NCI-H524 (cell line): ENCODE results near the gene ACP5.
"Not testable (repeated sequence)": the region's sequence is repeated elsewhere in the genome, so short reads cannot be mapped to it uniquely, and the experiment has no call there.

Experiments used
- DNase-seq, 2 experiments: peaks; one replicate each; lab custom pipeline; 2025; lab: John Stamatoyannopoulos, UW

Gene ACP5

DNA sequence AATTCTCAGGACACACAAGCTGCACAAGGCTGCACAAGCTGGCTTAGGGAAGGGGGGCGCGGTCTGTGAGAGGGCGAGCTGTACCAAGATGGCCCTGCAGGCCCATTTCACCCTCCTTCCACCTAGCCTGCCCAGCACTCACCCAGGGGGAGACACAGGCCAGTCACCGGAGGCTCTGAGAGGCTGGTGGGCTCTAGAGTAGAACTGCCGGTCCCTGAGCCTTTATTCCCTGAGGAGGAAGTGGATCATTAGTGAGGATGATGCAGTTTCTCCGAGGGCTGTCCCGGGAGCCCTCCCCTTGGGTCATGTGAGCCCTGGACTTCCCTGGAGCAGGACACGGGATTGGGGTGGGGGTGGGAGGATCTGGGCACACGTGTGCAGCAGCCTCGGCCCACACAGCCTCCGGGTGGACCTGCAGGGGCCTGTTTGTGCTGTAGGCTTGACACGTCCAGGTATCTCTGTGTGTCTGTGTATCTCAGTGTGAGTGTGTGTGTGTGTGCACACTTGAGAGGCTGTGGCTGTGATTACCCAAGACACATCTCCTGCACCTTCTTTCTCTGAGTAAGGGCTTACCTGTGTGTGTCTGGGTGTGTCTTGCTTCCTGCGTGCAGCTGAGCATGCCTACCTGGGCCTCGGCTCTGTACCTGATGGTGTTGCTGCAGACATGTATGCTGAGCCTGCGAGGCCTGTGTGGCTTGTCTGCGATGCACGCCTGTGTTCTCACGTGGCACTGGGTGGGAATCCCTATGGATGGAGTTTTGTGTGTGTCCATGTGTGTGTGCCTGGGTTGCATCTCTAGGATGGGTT lies at the start of gene ACP5:
ACP5 (minus strand) TSS at position 195 of the 807 bp plus-strand sequence. CDS start 328 bp downstream, outside the sequence.
- no peak for DNase-seq

DNA sequence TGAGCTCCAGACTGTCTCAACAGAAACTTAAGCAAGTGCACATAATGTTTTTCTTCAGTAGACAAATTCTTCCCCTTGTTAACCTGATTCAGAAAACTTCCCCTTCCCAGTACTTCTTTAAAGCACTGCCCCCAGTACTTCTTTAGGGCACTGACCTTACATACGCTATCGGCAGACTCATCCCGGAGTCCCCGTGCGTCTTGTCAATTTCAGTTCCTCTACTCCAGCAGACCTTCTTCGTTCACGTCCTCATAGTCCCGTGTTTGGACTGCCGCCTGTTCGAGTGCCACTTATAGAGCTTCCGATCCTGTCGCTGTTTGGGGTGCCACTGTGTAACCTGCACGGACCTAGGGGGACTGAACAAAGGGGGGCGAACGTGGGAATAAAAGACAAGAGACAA lies 48.8 kb upstream of the ACP5 start:
- DNase-seq = no peak

DNA sequence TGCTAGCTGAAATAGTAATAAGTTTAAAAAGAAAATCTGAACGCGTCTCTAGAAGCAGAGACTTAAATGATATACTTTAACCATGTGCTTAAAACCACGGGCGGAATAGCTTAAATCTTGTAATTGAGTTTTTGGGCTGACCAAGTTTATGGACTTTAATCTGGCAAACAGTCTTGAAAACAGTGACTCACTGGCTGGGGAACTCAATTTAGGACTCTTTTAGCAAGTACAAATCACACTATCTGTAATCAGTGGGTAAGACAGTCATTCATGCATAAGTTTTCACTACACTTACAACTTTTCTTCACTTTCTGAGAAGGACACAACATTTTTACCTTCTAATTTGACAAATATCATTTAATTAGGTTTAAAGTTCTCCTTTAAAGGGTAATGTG lies 46.6 kb upstream of the ACP5 start:
- DNase-seq = no peak

DNA sequence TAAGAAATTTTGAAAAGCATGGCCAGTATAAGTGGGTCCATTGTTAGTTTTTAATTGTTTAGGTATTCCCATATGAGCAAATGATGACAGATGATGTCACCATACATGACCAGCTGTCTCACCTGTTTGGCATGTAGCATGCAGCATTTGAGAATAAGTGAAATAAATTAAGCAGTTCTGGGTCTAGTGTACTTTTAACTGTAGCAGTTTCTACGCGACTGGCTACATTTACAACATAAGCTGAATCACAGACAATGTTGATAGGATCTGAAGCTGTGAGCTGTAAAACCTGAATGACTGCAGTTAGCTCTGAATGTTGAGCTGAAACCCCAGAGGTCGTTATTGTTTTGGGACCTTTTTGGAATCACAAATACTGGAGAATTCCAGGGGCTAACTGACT lies 45.0 kb upstream of the ACP5 start:
- DNase-seq = not testable (repeated sequence)

DNA sequence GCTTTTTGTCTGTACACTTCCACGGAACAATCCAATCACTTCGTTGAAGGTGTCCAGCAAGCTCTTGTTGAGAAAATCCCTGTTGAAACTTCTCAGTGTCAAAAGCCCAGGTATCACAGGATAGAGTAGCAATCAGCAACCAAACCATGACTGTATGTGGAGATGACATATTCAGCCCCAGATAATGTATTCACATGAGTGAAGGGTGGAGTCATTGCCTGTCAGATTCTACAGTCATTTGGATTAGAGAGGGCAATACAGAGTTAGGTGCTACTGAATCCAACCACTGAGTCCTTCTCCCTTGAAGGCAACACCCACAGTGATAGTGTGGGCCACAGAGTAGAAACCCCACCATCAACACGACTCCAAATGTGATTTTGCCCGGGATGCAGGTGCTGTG lies 43.1 kb upstream of the ACP5 start:
- DNase-seq = no peak

DNA sequence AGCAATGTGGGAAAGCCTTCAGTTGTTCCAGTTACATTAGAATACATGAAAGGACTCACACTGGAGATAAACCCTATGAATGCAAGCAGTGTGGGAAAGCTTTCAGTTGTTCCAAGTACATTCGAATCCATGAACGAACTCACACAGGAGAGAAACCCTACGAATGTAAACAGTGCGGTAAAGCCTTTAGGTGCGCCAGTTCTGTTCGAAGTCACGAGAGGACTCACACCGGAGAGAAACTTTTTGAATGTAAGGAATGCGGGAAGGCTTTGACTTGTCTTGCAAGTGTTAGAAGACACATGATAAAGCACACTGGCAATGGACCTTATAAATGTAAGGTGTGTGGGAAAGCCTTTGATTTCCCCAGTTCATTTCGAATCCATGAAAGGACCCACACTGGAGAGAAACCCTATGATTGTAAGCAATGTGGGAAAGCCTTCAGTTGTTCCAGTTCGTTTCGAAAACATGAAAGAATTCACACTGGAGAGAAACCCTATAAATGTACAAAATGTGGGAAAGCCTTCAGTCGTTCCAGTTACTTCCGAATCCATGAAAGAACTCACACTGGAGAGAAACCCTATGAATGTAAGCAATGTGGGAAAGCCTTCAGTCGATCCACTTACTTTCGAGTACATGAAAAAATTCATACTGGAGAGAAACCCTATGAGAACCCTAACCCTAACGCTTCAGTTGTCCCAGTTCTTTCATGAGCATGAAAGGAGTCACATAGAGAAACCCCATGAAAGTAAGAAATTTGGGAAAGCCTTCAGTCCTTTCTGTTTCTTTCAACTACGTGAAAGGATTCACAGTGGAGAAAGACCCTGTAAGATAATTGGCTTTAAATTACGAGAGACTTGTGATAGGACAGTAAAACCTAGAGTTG lies 40.0 kb upstream of the ACP5 start:
- no peak for DNase-seq

DNA sequence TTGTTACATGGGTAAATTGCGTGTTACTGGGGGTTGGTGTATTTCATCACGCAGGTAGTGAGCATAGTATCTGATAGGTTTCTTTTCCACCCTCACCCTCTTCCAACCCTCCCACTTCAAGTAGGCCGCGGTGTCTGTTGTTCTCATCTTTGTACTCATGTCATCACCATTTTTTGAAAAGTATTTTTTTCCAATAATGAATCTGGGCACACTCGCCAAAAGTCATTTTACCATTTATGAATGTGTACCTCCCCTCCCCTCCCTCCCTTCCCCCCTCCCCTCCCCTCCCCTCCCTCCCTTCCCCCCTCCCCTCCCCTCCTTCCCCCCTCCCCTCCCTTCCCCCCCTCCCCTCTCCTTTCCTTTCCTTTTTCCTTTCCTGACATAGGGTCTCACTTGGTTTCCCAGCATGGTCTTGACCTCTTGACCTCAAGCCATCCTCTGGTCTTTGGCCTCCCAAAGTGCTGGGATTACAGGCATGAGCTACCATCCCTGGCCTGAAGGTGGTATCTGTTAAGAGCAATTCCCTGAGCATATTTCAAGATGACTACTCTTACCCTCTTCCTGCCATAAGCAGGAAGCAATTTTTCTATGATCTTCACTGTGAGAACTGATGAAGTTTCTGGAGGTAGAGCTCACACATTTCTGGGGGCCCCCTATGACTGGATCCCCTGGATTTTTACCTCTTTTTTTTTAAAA lies 35.5 kb upstream of the ACP5 start:
- no peak for DNase-seq

DNA sequence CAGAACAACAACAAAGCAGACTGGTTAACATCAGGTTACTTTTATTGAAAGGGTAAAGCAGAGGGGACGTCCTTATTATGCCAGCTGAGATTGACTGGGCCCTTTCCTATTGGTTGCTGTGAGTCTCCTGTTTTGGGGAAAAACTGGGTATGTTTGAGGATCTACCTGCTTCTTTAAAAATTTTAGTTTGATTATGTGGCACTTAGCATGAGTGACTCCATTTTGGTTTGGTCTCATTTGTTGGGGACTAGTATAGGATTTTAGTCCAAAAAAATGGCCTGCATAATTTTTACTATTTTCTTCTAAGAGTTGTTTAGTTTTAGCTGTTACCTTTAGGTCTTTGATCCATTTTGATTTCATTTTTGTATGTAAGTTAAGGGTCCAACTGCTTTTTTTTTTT lies 34.3 kb upstream of the ACP5 start:
- DNase-seq = no peak

DNA sequence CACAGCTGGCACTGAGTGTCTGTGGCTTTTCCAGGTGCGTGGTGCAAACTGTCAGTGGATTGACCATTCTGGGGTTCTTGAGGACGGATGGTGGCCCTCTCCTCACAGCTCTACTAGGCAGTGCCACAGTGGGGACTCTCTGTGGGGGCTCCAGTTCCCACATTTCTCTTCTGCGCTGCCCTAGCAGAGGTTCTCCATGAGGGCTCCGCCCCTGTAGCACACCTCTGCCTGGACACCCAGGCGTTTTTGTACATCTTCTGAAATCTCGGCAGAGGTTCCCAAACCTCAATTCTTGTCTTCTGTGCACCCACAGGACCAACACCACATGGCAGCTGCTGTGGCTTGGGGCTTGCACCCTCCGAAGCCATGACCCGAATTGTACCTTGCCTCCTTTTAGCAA lies 29.0 kb upstream of the ACP5 start:
- no peak for DNase-seq

DNA sequence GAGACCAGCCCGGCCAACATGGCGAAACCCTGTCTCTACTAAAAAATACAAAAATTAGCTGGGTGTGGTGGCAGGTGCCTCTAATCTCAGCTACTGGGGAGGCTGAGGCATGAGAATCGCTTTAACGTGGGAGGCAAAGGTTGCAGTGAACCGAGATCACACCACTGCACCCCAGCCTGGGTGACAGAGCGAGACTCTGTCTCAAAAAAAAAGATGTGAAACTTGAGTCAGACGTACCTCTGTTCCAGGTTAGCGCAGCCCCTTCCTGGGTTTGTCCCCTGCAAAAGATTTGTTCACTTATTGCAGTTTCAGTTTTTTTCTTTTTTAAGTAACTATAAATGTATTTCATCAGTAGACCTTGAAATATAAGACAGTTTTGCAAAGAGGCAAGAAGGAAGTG lies 22.3 kb upstream of the ACP5 start:
- DNase-seq = not testable (repeated sequence)

DNA sequence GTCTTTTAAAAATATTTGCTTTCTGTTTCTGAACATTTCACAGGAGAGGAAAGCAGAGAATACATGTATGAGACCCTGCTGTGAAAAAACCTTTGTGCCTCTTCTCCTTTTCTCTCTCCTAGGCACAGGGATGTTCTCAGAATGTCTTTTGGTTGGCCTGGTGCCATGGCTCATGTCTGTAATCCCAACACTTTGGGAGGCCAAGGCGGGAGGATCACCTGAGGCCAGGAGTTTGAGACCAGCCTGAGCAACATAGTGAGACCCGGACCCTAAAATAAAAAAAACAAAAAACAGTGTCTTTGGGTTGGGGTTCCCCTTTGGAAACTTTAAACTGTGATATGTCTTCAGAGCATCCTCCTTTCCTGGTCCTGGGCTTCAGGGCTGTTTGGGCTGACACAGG lies 21.3 kb upstream of the ACP5 start:
- no peak for DNase-seq

DNA sequence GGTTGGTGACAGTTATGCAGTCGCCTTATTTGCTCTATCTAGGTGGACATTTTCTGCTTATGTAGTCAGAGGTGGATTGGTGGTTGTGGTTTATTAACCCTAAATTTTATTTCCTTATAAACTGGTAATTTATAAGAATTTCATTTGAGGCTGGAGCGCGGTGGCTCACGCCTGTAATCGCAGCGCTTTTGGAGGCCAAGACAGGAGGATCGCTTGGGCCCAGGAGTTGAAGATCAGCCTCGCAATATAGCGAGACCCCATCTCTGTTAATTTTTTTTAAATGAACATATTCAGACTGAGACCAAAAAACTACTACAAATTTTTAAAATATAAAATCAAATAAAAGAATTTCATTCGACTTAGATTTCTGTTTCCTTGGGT lies 20.6 kb upstream of the ACP5 start:
- DNase-seq = no peak

DNA sequence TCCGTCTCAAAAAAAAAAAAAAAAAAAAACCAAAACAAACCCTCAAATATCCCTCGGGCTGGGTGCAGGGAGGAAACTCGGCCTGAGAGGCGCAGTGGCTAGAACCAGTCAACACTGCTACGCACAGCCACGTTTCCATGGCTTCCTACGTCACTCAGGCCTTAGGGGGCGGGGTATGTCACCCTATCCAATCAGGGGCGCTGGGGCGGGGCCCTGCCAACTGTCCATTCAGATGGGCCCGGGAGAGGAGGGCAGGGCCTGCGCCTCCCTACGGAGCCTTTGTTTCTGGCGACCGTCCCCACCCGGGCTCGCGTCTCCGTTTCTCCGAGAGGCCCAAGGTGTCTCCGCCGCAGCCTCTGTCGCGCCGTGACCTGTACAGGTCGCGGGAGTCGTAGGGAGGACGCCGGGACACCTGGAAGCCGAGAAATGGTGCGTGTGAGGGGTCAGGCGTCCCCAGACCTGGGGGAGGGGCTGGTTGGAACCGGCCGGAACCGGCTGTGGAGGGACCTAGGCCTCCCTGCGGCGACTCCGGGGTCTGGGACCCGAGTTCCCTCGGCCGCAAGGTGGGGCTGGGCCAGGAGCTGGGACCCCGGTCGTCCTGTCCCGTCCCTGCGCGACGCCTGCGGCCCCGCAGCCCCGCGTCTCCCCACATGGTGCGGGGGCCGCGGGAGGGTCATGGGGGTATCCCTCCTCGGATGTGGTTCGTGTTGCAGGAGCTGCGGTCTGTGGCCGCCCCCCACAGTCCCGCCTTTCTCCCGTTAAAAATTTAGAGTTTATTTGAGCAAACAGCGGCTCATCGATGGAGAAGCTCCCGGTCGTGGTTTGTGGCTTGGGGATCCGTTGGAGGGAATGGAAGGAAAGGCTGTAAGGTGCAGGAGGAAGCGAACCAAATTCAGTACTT lies 20.0 kb upstream of the ACP5 start, which contains the start of gene ZNF627:
ZNF627 (plus strand) TSS at position 282 of the 901 bp plus-strand sequence; CDS start at position 427, 145 bp downstream.
- DNase-seq = peak; percentile 98

DNA sequence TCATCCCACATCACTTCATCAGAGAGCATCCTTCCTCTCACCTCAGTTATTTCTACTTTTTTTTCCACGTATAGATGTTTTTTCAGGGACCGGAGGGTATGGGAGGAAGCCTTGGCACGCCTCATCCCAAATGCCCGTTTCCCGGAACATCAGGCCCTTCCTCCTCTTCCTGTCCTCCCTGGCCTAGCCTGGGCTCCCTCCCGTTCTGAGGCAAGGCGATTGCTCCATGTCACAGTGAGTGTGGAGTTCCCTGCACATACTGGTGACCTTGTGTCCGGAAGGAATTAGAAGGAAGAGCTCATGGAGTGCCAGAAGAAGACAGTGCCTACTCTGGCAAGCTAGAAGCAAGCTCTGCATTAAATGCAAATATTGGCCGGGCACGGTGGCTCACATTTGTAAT lies 18.7 kb upstream of the ACP5 start:
- no peak for DNase-seq

DNA sequence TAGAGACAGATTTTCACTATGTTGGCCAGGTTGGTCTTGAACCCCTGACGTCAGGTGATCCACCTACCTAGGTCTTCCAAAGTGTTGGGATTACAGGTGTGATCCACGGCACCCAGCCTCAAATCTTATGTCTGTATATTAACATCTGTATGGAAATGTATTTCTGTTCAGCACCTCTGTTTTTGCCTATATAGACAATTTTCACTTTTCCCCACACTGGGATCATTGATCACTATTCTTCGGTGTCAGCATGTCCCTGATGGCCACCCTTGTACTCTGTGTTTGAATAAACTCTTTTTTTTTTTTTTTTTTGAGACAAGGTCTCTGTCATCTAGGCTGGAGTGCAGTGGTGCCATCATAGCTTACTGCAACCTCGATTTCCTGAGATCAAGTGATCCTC lies 16.6 kb upstream of the ACP5 start:
- DNase-seq = no peak

DNA sequence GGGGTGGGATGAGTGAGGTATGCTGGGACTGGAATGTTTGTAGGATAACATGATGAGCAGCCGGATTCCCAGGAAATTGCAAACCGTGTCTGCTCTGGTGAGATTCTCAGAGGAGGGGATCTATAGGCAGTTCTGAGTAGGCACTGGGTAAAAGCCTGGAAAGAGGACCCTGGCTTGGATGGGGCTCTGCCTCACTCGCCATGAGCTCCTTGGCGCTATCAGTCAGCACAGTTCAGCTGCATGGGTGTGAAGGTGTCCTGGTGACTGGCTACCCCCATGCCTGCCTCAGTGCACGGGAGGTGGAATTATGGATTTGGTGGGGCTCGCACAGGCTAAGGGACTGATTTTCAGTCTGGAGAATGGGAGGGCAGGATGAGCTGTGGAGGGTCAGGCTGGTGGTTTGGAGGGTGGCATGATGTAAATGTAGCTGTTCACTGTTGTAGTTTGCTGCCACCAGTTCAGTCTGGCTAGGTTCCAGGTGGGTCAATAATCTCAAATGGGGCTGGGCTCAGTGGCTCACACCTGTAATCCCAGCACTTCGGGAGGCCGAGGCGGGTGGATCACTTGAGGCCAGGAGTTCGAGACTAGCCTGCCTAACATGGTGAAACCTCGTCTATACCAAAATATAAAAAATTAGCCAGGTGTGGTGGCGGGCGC lies 10.7 kb upstream of the ACP5 start:
- DNase-seq = peak in 1 of 2 experiments; percentile 20

DNA sequence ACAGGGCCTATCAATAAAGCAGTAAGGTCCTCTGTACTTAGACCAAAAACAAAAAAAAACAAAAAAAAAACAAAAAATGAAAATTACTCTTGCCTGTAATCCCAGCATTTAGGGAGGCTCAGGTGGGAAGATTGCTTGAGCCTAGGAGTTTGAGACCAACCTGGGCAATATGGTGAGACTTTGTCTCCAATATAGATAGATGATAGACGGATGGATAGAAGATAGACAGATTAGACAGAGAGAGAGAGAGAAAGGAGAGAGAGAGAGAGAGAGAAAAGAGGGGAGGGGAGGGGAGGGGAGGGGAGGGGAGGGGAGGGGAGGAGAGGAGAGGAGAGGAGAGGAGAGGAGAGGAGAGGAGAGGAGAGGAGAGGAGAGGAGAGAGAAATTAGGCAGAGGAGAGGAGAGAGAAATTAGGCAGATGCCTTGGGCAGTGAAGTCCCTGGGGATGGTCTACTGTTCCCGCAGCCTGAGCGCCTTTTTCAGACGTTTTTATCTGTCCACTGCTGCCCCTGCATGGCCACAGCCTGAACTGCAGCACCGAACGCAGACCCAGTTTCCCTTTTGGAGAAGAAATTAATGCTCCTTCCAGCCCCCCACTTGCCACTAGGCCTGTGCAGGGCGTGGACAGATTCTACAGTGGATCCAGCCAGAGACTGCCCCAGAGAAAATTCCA lies 10.0 kb upstream of the ACP5 start:
- DNase-seq = peak; percentile 49 to 83

DNA sequence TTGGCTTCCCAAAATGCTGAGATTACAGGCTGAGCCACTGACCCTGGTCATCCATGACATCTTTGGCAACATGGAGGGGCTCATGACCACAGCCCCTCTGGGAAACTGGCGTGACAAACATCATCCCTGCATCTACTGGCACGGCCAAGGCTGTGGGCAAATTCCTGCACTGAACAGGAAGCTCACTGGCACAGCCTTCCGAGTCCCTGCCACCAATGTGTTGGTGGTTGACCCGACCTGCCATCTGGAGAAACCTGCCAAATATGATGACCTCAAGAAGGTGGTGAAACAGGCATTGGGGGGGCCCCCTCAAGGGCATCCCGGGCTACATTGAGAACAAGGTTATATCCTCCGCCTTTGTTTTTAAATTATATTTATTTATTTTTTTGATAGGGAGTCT lies 8.9 kb upstream of the ACP5 start:
- DNase-seq = no peak

DNA sequence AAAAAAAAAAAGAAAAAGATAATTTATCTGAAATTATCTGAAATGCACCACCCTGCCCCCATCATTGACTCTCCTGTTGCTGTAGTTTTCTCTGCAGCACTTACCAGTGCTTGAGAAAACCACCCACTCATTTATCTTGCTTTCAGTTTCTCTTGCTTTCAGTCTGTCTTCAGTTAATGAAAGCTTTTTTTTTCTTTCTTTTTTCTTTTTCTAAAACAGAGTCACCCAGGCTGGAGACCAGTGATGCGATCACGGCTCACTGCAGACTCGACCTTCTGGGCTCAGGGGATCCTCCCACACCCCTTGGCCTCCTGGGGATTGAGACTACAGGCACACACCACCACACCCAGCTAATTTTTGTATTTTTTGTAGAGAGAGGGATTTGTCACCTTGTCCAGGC lies 4.3 kb upstream of the ACP5 start:
- no peak for DNase-seq

DNA sequence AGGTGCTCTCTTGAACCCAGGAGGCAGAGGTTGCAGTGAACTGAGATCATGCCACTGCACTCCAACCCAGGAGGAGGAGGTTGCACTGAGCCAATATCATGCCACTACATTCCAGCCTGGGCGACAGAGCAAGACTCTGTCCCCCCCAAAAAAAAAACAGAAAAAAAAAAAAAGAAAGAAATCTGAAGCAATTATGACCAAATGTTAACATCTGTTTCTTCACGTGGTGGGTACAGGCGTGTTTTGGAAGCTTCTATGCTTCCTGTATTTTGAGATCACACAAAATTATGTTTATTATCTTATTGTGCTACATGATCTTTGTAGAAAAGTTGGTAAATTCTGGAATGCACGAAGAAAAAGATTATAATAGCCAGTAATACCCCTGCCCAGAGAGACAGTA lies 2.7 kb upstream of the ACP5 start:
- no peak for DNase-seq
